ENCODE measurements around the gene MYADM.

- TF ChIP-seq MXI1 (conservative IDR thresholded peaks at IDR 0.05; ENCODE audit: poor library complexity, severe bottlenecking) (no peak), CTCF (IDR thresholded peaks at IDR 0.05; ENCODE audit: poor library complexity, severe bottlenecking) (no peak), EZH2 (IDR thresholded peaks at IDR 0.05; ENCODE audit: borderline replicate concordance, insufficient read depth, low read length, poor library complexity, severe bottlenecking) (no peak), POLR2AphosphoS5 (IDR thresholded peaks at IDR 0.05) (no peak), SMC3 (conservative IDR thresholded peaks at IDR 0.05; ENCODE audit: poor library complexity) (no peak)
These were observed 45.0 kb downstream of the MYADM start for GRCh38 chr19:53912653-53913052.

All from neural cell (in vitro differentiated cells).